AG04450 (cell line): ENCODE measurements around the gene ADAM12. TPM values are rescaled to one million over a fixed set of nuclear protein-coding genes. Genes with fewer than 3 reads are reported as not detected.

ENCODE experiments used
- CTCF ChIA-PET: fragments of 300-600, 350-600 bp; formaldehyde crosslinking; extraction: SDS; loops from one replicate; lab custom pipeline; 2022; ENCODE audit warnings: antibody characterized with exemption, inconsistent platforms; lab: Charles Lee
- POLR2A ChIA-PET: fragments of 350-600 bp; formaldehyde crosslinking; extraction: SDS; loops from one replicate; lab custom pipeline; 2021; ENCODE audit warnings: antibody characterized with exemption, inconsistent platforms; lab: Yijun Ruan, JAX
- DNase-seq: peaks from one replicate; pipeline ENCODE4 v3.0.0-alpha.2; 2011; ENCODE audit warnings: low read depth, low spot score
- H3K27ac ChIP-seq: one replicate; pipeline ENCODE4 v1.5.1; 2012; ENCODE audit warnings: low read depth, low read length, control low read depth
- H3K27me3 ChIP-seq: one replicate; pipeline ENCODE4 v1.6.0; 2012; ENCODE audit warnings: low read length; ENCODE audit not compliant: control insufficient read depth, insufficient read depth
- H3K4me3 ChIP-seq: 2 replicates; pipeline ENCODE4 v1.5.1; 2011; ENCODE audit warnings: mild to moderate bottlenecking, low read depth, low read length, control low read depth
- H3K9me3 ChIP-seq: 2 replicates; pipeline ENCODE4 v1.5.1; 2012; ENCODE audit warnings: low read length; ENCODE audit not compliant: control insufficient read depth, insufficient read depth
- CTCF ChIP-seq: IDR thresholded peaks from 2 replicates; pipeline ENCODE4 v1.5.1; 2011; ENCODE audit warnings: low read depth, low read length, control low read depth, inconsistent platforms
- polyA plus RNA-seq: library from polyadenylated mRNA; depleted of rRNA; stranded (reverse); fragments of >200 nt; gene quantifications from 2 replicates; pipeline ENCODE4 v1.2.3, GENCODE V29; 2011

The ADAM12 gene
- polyA plus RNA-seq, 1 experiment, result 8.0 TPM

DNA sequence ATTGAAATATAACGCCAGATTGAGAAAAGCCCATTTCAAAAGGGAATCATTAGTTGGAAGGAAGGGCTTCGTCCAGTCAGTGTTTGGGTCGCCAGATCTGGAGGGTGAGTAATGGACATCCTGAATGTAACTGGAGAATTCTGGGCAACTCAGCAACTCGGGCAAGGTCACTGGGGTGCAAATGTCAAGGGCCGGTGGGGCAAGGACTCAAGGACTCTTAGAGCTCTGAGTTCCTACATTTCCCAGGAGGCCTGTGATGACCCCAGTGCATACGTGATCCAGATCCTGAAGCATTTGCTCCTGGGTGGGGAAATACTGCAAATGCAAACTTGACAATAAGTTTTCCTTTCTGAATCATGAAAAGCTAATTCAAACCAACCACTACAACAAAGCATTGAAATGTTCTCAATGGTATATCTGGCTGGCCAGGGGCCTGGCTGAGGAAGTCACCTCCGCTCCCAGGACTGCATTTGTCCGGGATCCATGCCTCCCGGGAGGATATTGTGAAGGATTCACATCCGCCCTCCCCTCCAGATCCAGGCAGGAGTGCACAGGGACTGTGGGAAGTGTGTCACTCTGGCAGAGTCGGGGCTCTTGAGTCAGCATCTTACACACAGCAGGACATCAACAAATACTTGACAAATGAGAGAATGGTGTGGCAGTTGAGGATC, 327.9 kb downstream of the ADAM12 start:
- H3K9me3 ChIP-seq, result peaks cover 10% of the 10 kb centered on the region
- no peak for TF ChIP-seq CTCF
- CTCF ChIA-PET, result interaction anchor here (2.2 kb wide), 1 partner anchor 9 kb away, joined by 5 read pairs; no protein-coding TSS in a partner anchor

GRCh38 chr10:126059076-126059826, 329.0 kb downstream of the ADAM12 start:
- Histone ChIP-seq H3K9me3 (peaks cover 6% of the 10 kb centered on the region; the same call in 1 of the 2 replicates), H3K27ac (no peak overlapping the region), H3K4me3 (no peak overlapping the region), H3K27me3 (no peaks in the 10 kb centered on the region)
- no peak for DNase-seq
- CTCF ChIA-PET, result interaction anchor here (0.6 to 2.2 kb wide), 4 partner anchors 10 to 445 kb away, joined by 3 to 5 read pairs (median 4); no protein-coding TSS in a partner anchor
- TF ChIP-seq CTCF, result no peak
- POLR2A ChIA-PET, result interaction anchor here (0.6 to 0.7 kb wide), 2 partner anchors 191 to 194 kb away, joined by 3 read pairs; no protein-coding TSS in a partner anchor

More for the DNA sequence above, 327.9 kb downstream of the ADAM12 start:
- Histone ChIP-seq H3K27ac (no peak overlapping the region), H3K27me3 (no peaks in the 10 kb centered on the region), H3K4me3 (no peak overlapping the region)
- no peak for DNase-seq
- POLR2A ChIA-PET, result no interaction called here

DNA sequence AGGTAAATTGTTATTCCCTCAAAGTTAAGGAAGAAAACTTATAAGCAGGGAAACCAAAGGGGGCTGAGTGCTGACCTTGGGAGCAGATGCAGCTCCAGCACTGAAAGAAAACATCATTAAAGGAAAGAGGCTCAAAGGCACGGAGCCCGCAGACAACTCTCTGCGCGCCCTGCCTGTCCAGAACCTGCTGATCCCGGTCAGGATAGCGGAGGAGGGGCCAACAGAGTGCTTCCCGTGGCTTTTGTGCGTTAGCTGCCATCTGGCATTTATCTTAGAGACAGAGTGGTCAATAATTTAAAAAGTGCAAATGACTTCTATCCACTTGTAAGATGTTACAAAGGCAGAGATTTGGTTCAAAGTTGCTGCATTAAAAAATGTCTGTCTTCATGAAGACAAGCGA, 329.8 kb downstream of the ADAM12 start:
- Histone ChIP-seq H3K27ac (no peak overlapping the region), H3K9me3 (peaks cover 6% of the 10 kb centered on the region; the same call in 1 of the 2 replicates), H3K4me3 (no peak overlapping the region), H3K27me3 (no peaks in the 10 kb centered on the region)
- POLR2A ChIA-PET, result no interaction called here
- CTCF ChIA-PET, result interaction anchor here (0.6 to 1.3 kb wide), 2 partner anchors 12 to 27 kb away, joined by 3 to 5 read pairs; no protein-coding TSS in a partner anchor
- DNase-seq, result no peak
- TF ChIP-seq CTCF, result no peak

DNA sequence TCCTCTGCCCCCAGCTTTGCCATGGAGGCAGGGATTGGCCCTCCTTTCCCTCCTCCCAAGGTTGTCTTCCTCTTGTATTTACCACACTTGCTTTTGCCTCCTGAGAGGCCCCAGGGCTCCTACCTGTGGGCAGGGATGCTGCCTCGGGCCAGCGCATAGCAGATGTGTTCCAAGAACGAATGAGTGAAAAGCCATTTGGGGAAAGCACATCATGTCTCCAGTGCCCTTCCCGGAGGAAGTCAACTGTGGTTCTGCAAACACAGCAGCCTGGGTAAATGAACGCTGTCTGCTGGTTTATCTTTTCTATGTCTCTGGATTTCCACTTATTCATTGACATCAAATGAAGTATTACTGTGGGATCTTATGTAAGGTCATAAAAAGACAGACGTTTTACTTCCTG, 330.2 kb downstream of the ADAM12 start:
- H3K4me3 ChIP-seq, result no peak overlapping the region
- no peak for DNase-seq
- CTCF ChIA-PET, result interaction anchor here (0.6 kb wide), 1 partner anchor 14 kb away, joined by 3 read pairs; no protein-coding TSS in a partner anchor
- TF ChIP-seq CTCF, result no peak
- POLR2A ChIA-PET, result no interaction called here
- H3K27ac ChIP-seq, result no peak overlapping the region
- no peaks in the 10 kb centered on the region for H3K27me3 ChIP-seq
- peaks cover 6% of the 10 kb centered on the region; the same call in 1 of the 2 replicates for H3K9me3 ChIP-seq
